Hepatocyte (in vitro differentiated cells): ENCODE data around the gene FREY1. TPM values are rescaled to one million over a fixed set of nuclear protein-coding genes. Genes with fewer than 3 reads are reported as not detected.

Experiments used
- DNase-seq: peaks from one replicate; pipeline ENCODE4 v3.0.0-alpha.2; 2016; ENCODE audit warnings: low spot score
- H2AFZ ChIP-seq: fragments of 200-600 bp; sonication (generic); 2 replicates; pipeline ENCODE4 v1.6.0; 2016; ENCODE audit warnings: antibody characterized with exemption, mild to moderate bottlenecking
- H3K27ac ChIP-seq: fragments of 200-600 bp; sonication (generic); 2 replicates; pipeline ENCODE4 v1.5.1; 2016; ENCODE audit warnings: mild to moderate bottlenecking
- H3K27me3 ChIP-seq: fragments of 200-600 bp; sonication (generic); 2 replicates; pipeline ENCODE4 v1.6.1; 2016
- H3K36me3 ChIP-seq: fragments of 200-600 bp; sonication (generic); replicated peaks from 2 replicates; pipeline ENCODE4 v1.5.1; 2016; ENCODE audit warnings: low read depth; ENCODE audit not compliant: insufficient read depth
- H3K4me1 ChIP-seq: fragments of 200-600 bp; sonication (generic); 2 replicates; pipeline ENCODE4 v1.5.1; 2016; ENCODE audit warnings: mild to moderate bottlenecking, moderate library complexity; ENCODE audit not compliant: insufficient read depth
- H3K4me2 ChIP-seq: fragments of 200-600 bp; sonication (generic); 2 replicates; pipeline ENCODE4 v1.6.0; 2016
- H3K4me3 ChIP-seq: fragments of 200-600 bp; sonication (generic); 2 replicates; pipeline ENCODE4 v1.5.1; 2016; ENCODE audit warnings: mild to moderate bottlenecking
- H3K79me2 ChIP-seq: fragments of 200-600 bp; sonication (generic); 2 replicates; pipeline ENCODE4 v1.6.0; 2017; ENCODE audit warnings: mild to moderate bottlenecking
- H3K9me2 ChIP-seq: fragments of 200-600 bp; sonication (generic); replicated peaks from 2 replicates; pipeline ENCODE4 v1.6.0; 2017; ENCODE audit warnings: mild to moderate bottlenecking; ENCODE audit not compliant: insufficient read depth
- H3K9me3 ChIP-seq: fragments of 200-600 bp; sonication (generic); 2 replicates; pipeline ENCODE4 v1.5.1; 2016; ENCODE audit warnings: low read depth, mild to moderate bottlenecking
- H4K20me1 ChIP-seq: fragments of 200-600 bp; sonication (generic); 2 replicates; pipeline ENCODE4 v1.6.0; 2016; ENCODE audit warnings: mild to moderate bottlenecking; ENCODE audit not compliant: insufficient read depth, poor library complexity, severe bottlenecking
- CTCF ChIP-seq: fragments of 200-600 bp; sonication (generic); IDR thresholded peaks from 2 replicates; pipeline ENCODE4 v1.5.1; 2016; ENCODE audit warnings: antibody characterized with exemption, mild to moderate bottlenecking; ENCODE audit not compliant: poor library complexity
- EZH2 ChIP-seq: fragments of 200-600 bp; sonication (generic); IDR thresholded peaks from 2 replicates; pipeline ENCODE4 v1.6.1; 2016; ENCODE audit warnings: antibody characterized with exemption, mild to moderate bottlenecking, borderline replicate concordance
- EZH2phosphoT487 ChIP-seq: fragments of 200-600 bp; sonication (generic); IDR thresholded peaks from one replicate; pipeline ENCODE4 v1.6.1; 2018; ENCODE audit warnings: antibody characterized with exemption, mild to moderate bottlenecking, low read depth, moderate library complexity; ENCODE audit not compliant: unreplicated experiment, severe bottlenecking
- WGBS: methylation state at CpG from one replicate; pipeline ENCODE4 v1.1.6; 2016; ENCODE audit warnings: low lambda C conversion rate; ENCODE audit errors: missing lambda C conversion rate; 5-methylcytosine and 5-hydroxymethylcytosine counted together
- polyA plus RNA-seq: library from polyadenylated mRNA; unstranded; fragments of >200 nt; fragmentation: Nextera tagmentation; extraction: Ambion mirVana; gene quantifications from 2 replicates; pipeline ENCODE4 v1.2.1, GENCODE V29; 2016
- total RNA-seq: library from RNA; depleted of rRNA; stranded (reverse); fragments of >200 nt; gene quantifications from 2 replicates; pipeline ENCODE4 v1.2.3, GENCODE V29; 2014

The FREY1 gene
- total and polyA plus RNA-seq, 2 experiments from 2014 or later, result not detected

GRCh38 chr11:45896422-45896984 is 10.6 kb downstream of the FREY1 start:
- Histone ChIP-seq H3K9me2 (no peaks in the 10 kb centered on the region), H3K4me3 (no peak overlapping the region), H3K9me3 (no peaks in the 10 kb centered on the region), H3K36me3 (no peaks in the 10 kb centered on the region), H3K4me1 (peaks cover 6% of the 10 kb centered on the region), H3K27ac (no peak overlapping the region), H3K4me2 (no peak overlapping the region), H4K20me1 (no peaks in the 10 kb centered on the region), H3K27me3 (no peaks in the 10 kb centered on the region), H2AFZ (no peak overlapping the region), H3K79me2 (no peaks in the 10 kb centered on the region)
- TF ChIP-seq EZH2phosphoT487 (no peak), EZH2 (no peak), CTCF (no peak)
- no peak for DNase-seq
- WGBS, result 17% methylated on average over 16 of the region's 19 CpGs

- no peak for DNase-seq
- TF ChIP-seq CTCF (no peak), EZH2 (no peak), EZH2phosphoT487 (no peak)
- Histone ChIP-seq H3K79me2 (no peaks in the 10 kb centered on the region), H3K4me3 (no peak overlapping the region), H3K4me1 (peaks cover 6% of the 10 kb centered on the region), H3K4me2 (no peak overlapping the region), H3K36me3 (no peaks in the 10 kb centered on the region), H3K9me3 (no peaks in the 10 kb centered on the region), H3K27ac (no peak overlapping the region), H2AFZ (no peak overlapping the region), H3K27me3 (no peaks in the 10 kb centered on the region), H4K20me1 (no peaks in the 10 kb centered on the region), H3K9me2 (no peaks in the 10 kb centered on the region)
- 90% methylated on average over 8 of the region's 8 CpGs for WGBS
Measured at GRCh38 chr11:45895553-45896259, 11.4 kb downstream of the FREY1 start.

- no peak overlapping the region for H3K27ac ChIP-seq
- no peaks in the 10 kb centered on the region for H3K9me2 ChIP-seq
- H3K27me3 ChIP-seq, result no peaks in the 10 kb centered on the region
- H3K4me3 ChIP-seq, result no peak overlapping the region
- TF ChIP-seq EZH2phosphoT487 (no peak), CTCF (no peak), EZH2 (no peak)
- H3K4me2 ChIP-seq, result no peak overlapping the region
- no peaks in the 10 kb centered on the region for H4K20me1 ChIP-seq
- no peak overlapping the region for H2AFZ ChIP-seq
- H3K4me1 ChIP-seq, result peaks cover 6% of the 10 kb centered on the region
- H3K9me3 ChIP-seq, result no peaks in the 10 kb centered on the region
- H3K36me3 ChIP-seq, result no peaks in the 10 kb centered on the region
- 82% methylated on average over 5 of the region's 6 CpGs for WGBS
- DNase-seq, result no peak
- no peaks in the 10 kb centered on the region for H3K79me2 ChIP-seq
Measured at GRCh38 chr11:45894555-45895247, 12.4 kb downstream of the FREY1 start.
